Smooth muscle cell (in vitro differentiated cells): ENCODE measurements around the gene RAPGEF6. TPM values are rescaled to one million over a fixed set of nuclear protein-coding genes. Genes with fewer than 3 reads are reported as not detected.

ENCODE experiments used
- DNase-seq: peaks from one replicate; lab custom pipeline; 2025; ENCODE audit not compliant: unreplicated experiment; lab: John Stamatoyannopoulos, UW
- H2AFZ ChIP-seq: fragments of 200-600 bp; sonication (generic); 2 replicates; pipeline ENCODE4 v1.6.0; 2016; ENCODE audit warnings: antibody characterized with exemption, low read depth, mild to moderate bottlenecking
- H3F3A ChIP-seq: fragments of 200-600 bp; sonication (generic); 2 replicates; pipeline ENCODE4 v1.6.0; 2017; ENCODE audit warnings: antibody characterized with exemption, low read depth
- H3K27ac ChIP-seq: fragments of 200-600 bp; sonication (generic); 2 replicates; pipeline ENCODE4 v1.5.1; 2016; ENCODE audit warnings: low read depth, mild to moderate bottlenecking
- H3K27me3 ChIP-seq: fragments of 200-600 bp; sonication (generic); 2 replicates; pipeline ENCODE4 v1.6.1; 2016; ENCODE audit warnings: low read depth, mild to moderate bottlenecking
- H3K36me3 ChIP-seq: fragments of 200-600 bp; sonication (generic); 2 replicates; pipeline ENCODE4 v1.5.1; 2016; ENCODE audit warnings: low read depth
- H3K4me1 ChIP-seq: fragments of 200-600 bp; sonication (generic); 2 replicates; pipeline ENCODE4 v1.5.1; 2016; ENCODE audit warnings: low read depth
- H3K4me2 ChIP-seq: fragments of 200-600 bp; sonication (generic); 2 replicates; pipeline ENCODE4 v1.6.0; 2016; ENCODE audit warnings: mild to moderate bottlenecking
- H3K4me3 ChIP-seq: fragments of 200-600 bp; sonication (generic); 2 replicates; pipeline ENCODE4 v1.5.1; 2016; ENCODE audit warnings: mild to moderate bottlenecking
- H3K79me2 ChIP-seq: fragments of 200-600 bp; sonication (generic); 2 replicates; pipeline ENCODE4 v1.6.0; 2016; ENCODE audit warnings: low read depth, mild to moderate bottlenecking
- H3K9ac ChIP-seq: fragments of 200-600 bp; sonication (generic); 2 replicates; pipeline ENCODE4 v1.6.0; 2016; ENCODE audit warnings: low read depth
- H3K9me3 ChIP-seq: fragments of 200-600 bp; sonication (generic); replicated peaks from 2 replicates; pipeline ENCODE4 v1.5.1; 2016; ENCODE audit warnings: low read depth
- H4K20me1 ChIP-seq: fragments of 200-600 bp; sonication (generic); 2 replicates; pipeline ENCODE4 v1.6.0; 2016; ENCODE audit warnings: low read depth
- WGBS: methylation state at CpG from one replicate; pipeline ENCODE4 v1.1.7; 2016; ENCODE audit warnings: low lambda C conversion rate; 5-methylcytosine and 5-hydroxymethylcytosine counted together
- polyA plus RNA-seq: library from polyadenylated mRNA; unstranded; fragments of >200 nt; fragmentation: Nextera tagmentation; extraction: Ambion mirVana; gene quantifications from 2 replicates; pipeline ENCODE4 v1.2.1, GENCODE V29; 2016
- total RNA-seq: library from RNA; depleted of rRNA; stranded (reverse); fragments of >200 nt; gene quantifications from 2 replicates; pipeline ENCODE4 v1.2.3, GENCODE V29; 2014
- TF ChIP-seq, protein P1 (sequence below): fragments of 200-600 bp; sonication (generic); IDR thresholded peaks from 2 replicates; pipeline ENCODE4 v1.5.1; 2017; ENCODE audit warnings: borderline replicate concordance, mild to moderate bottlenecking, antibody characterized with exemption; ENCODE audit not compliant: insufficient read depth, poor library complexity, severe bottlenecking

RAPGEF6 gene
- total and polyA plus RNA-seq, 2 experiments from 2014 or later = 1.9 to 13.3 TPM

DNA sequence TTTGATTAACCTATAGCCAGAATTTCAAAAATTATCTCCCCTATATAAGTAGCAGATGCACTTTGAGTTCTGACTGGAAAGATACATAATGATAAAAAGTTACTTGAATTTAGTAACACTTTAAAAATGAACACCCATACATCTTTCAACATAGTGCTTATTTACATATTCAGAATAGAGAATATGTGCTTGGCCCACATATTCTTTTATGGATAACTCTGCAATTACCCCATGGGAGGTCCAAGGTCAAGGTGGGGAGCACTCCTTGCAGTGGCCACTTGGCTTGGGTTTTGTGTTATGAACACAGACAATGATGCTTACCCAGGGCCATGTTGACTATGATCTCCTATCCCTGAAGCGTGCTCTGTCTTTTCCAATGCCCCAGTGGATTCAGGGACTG lies 201.9 kb downstream of the RAPGEF6 start:
- Histone ChIP-seq H2AFZ (no peak overlapping the region), H3K27ac (no peak overlapping the region), H3K9ac (no peak overlapping the region), H3K4me3 (no peak overlapping the region), H3K4me1 (no peaks in the 10 kb centered on the region), H3K9me3 (no peaks in the 10 kb centered on the region), H4K20me1 (no peaks in the 10 kb centered on the region), H3K27me3 (no peaks in the 10 kb centered on the region), H3F3A (no peaks in the 10 kb centered on the region), H3K36me3 (peaks cover 22% of the 10 kb centered on the region), H3K4me2 (no peak overlapping the region), H3K79me2 (no peaks in the 10 kb centered on the region)
- 96% methylated on average over 1 of the region's 1 CpG for WGBS
- TF ChIP-seq, protein P1, sequence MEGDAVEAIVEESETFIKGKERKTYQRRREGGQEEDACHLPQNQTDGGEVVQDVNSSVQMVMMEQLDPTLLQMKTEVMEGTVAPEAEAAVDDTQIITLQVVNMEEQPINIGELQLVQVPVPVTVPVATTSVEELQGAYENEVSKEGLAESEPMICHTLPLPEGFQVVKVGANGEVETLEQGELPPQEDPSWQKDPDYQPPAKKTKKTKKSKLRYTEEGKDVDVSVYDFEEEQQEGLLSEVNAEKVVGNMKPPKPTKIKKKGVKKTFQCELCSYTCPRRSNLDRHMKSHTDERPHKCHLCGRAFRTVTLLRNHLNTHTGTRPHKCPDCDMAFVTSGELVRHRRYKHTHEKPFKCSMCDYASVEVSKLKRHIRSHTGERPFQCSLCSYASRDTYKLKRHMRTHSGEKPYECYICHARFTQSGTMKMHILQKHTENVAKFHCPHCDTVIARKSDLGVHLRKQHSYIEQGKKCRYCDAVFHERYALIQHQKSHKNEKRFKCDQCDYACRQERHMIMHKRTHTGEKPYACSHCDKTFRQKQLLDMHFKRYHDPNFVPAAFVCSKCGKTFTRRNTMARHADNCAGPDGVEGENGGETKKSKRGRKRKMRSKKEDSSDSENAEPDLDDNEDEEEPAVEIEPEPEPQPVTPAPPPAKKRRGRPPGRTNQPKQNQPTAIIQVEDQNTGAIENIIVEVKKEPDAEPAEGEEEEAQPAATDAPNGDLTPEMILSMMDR = no peak
- DNase-seq = no peak

DNA sequence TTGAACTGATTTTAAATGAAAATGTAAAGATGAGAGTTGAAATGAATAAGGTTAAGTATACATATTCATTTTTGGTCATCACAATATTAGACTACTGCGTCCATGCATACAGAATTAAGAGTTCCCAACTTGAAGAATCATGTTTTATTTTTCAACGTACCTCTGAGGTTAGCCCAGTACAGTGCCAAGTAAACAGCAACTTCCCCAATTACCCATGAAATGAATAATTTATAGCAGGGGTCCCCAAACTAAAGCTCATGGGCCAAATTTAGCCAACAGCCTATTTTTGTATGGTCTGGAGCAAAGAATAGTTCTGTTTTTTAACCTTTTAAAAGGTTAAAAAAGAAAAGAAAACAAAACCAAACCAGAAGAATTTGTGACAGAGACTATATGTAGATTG lies 203.2 kb downstream of the RAPGEF6 start:
- Histone ChIP-seq H3K4me3 (no peak overlapping the region), H3K9me3 (no peaks in the 10 kb centered on the region), H2AFZ (no peak overlapping the region), H3K36me3 (peaks cover 17% of the 10 kb centered on the region), H3K9ac (no peak overlapping the region), H3F3A (no peaks in the 10 kb centered on the region), H3K4me1 (no peaks in the 10 kb centered on the region), H3K4me2 (no peak overlapping the region), H3K79me2 (no peaks in the 10 kb centered on the region), H4K20me1 (no peaks in the 10 kb centered on the region), H3K27ac (no peak overlapping the region), H3K27me3 (no peaks in the 10 kb centered on the region)
- 75% methylated on average over 2 of the region's 2 CpGs for WGBS
- no peak for DNase-seq
- TF ChIP-seq, protein P1 = no peak

DNA sequence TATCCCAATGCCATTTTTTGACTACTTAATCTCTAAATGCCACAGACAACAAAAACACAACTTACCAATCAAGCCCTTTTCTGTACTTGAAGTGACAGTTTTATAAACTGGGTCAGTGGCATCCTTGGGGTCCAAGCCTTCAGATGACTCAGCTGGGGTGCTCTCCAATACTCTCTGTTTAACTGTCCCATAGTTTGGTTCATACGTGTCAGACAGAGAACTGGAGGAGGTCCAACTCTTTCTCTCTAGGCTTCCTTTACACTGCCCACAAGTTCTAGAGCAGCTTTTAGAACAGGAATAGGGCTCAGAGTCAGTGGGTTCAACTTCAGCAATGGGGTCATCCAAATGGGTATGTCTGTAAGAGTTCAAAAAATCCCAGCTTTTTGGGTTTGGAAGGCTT lies 204.2 kb downstream of the RAPGEF6 start:
- WGBS = 90% methylated on average over 1 of the region's 1 CpG
- H3F3A ChIP-seq = no peaks in the 10 kb centered on the region
- TF ChIP-seq, protein P1 = no peak
- H4K20me1 ChIP-seq = no peaks in the 10 kb centered on the region
- H2AFZ ChIP-seq = no peak overlapping the region
- H3K9me3 ChIP-seq = no peaks in the 10 kb centered on the region
- no peak overlapping the region for H3K9ac ChIP-seq
- no peak overlapping the region for H3K4me2 ChIP-seq
- H3K4me1 ChIP-seq = no peaks in the 10 kb centered on the region
- H3K27ac ChIP-seq = no peak overlapping the region
- H3K27me3 ChIP-seq = no peaks in the 10 kb centered on the region
- H3K36me3 ChIP-seq = peaks cover 17% of the 10 kb centered on the region
- no peak for DNase-seq
- no peaks in the 10 kb centered on the region for H3K79me2 ChIP-seq
- no peak overlapping the region for H3K4me3 ChIP-seq

DNA sequence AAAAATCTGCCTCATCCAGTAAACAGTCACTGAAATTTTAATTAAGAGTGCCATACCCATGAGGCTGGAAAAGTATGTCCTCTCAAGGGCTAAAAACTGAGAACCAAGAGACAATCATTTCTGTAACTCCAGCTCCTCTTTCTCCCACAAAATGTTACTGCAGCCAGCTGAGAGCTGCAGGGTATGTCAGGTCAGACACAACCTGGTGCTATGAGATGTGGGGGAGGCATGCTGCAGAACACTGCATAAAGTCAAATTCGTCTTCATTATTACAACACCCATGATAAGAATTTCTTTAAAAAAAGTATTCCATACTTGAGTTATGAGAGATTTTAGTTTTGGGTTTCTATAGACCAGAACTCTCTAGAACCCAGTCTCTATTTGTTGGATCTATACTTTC lies 209.0 kb downstream of the RAPGEF6 start:
- H4K20me1 ChIP-seq = no peaks in the 10 kb centered on the region
- DNase-seq = no peak
- H3K4me1 ChIP-seq = no peaks in the 10 kb centered on the region
- no peaks in the 10 kb centered on the region for H3F3A ChIP-seq
- peaks cover 9% of the 10 kb centered on the region for H3K36me3 ChIP-seq
- no peaks in the 10 kb centered on the region for H3K79me2 ChIP-seq
- no peak overlapping the region for H3K9ac ChIP-seq
- H3K27ac ChIP-seq = no peak overlapping the region
- no peaks in the 10 kb centered on the region for H3K27me3 ChIP-seq
- TF ChIP-seq, protein P1 = no peak
- H3K9me3 ChIP-seq = no peaks in the 10 kb centered on the region
- no peak overlapping the region for H3K4me3 ChIP-seq
- whole genome bisulfite sequencing = 86% methylated on average over 1 of the region's 1 CpG
- no peak overlapping the region for H3K4me2 ChIP-seq
- no peak overlapping the region for H2AFZ ChIP-seq
